Sigmoid colon (tissue), 4 donors: ENCODE measurements around the gene PDIA4.

Source experiments
- EP300 ChIP-seq, 4 donors: sonication (generic); formaldehyde crosslinking; IDR thresholded peaks; one replicate each; pipeline ENCODE4 v1.6.1; 2017; ENCODE audit warnings: antibody characterized with exemption in 4 of 4
- POLR2A ChIP-seq, 2 donors: fragments of 450-650 bp; IDR thresholded peaks; one replicate each; pipeline ENCODE4 v1.6.1; 2016; ENCODE audit warnings: antibody characterized with exemption in 2 of 2, mild to moderate bottlenecking in 2 of 2, moderate library complexity in 2 of 2
- POLR2AphosphoS5 ChIP-seq, 4 donors: sonication (generic); formaldehyde crosslinking; IDR thresholded peaks; one replicate each; pipeline ENCODE4 v1.6.1; 2017; ENCODE audit warnings: antibody characterized with exemption in 4 of 4
- TF ChIP-seq, protein P1 (sequence below), 4 experiments: fragments of 450-650 bp in 3 of 4; fragments of 200-600 bp in 1 of 4; IDR thresholded peaks; one replicate each; pipeline ENCODE4 v1.5.1; 2016 to 2019; ENCODE audit warnings: antibody characterized with exemption in 4 of 4, mild to moderate bottlenecking in 3 of 4, moderate library complexity in 2 of 4

DNA sequence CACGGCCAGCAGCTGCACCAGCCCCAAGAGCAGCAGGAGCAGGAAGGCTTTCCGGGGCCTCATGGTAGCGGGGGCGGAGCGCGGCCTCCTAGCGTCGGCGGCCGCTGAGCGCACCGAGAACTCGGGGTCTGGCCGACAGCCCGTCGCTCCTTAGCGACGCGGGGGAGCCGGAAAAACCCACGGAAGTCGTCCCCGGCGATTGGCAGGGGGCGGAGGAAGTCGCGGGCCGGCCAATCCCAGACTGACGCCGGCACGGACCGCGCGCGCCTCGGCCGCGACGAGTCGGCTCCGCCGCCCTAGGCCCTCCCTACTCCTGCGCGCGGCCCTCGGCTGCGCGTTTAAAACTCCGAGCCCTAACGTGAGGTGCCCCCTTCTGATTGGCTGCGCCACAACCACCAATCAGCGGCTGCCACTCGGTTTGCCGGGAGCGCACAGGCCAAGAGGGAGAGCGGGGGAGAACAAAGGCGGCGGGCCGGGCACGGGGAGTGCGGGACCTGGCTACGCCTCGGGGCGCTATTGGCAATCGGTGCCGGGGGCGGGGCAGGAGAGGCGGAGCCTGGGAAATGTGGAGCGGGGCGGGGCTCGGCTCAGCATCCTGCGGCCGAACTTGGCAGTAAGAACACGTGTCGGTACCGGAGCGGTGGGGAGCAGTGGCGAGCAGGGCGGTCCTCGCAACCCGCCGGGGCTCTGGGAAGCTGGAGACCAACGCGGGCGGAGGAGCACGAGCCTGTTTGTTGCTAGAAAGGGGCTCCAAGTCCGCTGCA, at the start of gene PDIA4:
- TF ChIP-seq POLR2A (IDR thresholded peaks at IDR 0.05) (peak; percentile 42 to 60), POLR2AphosphoS5 (IDR thresholded peaks at IDR 0.05) (peak; percentile 62 to 88 (median 86)), EP300 (IDR thresholded peaks at IDR 0.05) (no peak)
- TF ChIP-seq, protein P1, sequence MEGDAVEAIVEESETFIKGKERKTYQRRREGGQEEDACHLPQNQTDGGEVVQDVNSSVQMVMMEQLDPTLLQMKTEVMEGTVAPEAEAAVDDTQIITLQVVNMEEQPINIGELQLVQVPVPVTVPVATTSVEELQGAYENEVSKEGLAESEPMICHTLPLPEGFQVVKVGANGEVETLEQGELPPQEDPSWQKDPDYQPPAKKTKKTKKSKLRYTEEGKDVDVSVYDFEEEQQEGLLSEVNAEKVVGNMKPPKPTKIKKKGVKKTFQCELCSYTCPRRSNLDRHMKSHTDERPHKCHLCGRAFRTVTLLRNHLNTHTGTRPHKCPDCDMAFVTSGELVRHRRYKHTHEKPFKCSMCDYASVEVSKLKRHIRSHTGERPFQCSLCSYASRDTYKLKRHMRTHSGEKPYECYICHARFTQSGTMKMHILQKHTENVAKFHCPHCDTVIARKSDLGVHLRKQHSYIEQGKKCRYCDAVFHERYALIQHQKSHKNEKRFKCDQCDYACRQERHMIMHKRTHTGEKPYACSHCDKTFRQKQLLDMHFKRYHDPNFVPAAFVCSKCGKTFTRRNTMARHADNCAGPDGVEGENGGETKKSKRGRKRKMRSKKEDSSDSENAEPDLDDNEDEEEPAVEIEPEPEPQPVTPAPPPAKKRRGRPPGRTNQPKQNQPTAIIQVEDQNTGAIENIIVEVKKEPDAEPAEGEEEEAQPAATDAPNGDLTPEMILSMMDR (IDR thresholded peaks at IDR 0.05) = peak in 2 of 4 experiments; percentile 26 to 29
